ENCODE results near the gene B9D2.

B9D2 gene

GRCh38 chr19:41308450-41309179, 55.3 kb downstream of the B9D2 start:
- DNase-seq = peak; percentile 70 to 74

- DNase-seq = no peak
These were observed 55.9 kb downstream of the B9D2 start for GRCh38 chr19:41307954-41308449.

- DNase-seq = no peak
These were observed 56.7 kb downstream of the B9D2 start for GRCh38 chr19:41307090-41307875.

- DNase-seq = no peak
These were observed 57.8 kb downstream of the B9D2 start for GRCh38 chr19:41305927-41306793.

- DNase-seq = no peak
These were observed 59.1 kb downstream of the B9D2 start for GRCh38 chr19:41304706-41305483.

Measured in SHP77 (cell line).